Astrocyte of the hippocampus (primary cell): Measurements from ENCODE around the gene CEACAM3.

Experiments used
- DNase-seq: peaks from one replicate; pipeline ENCODE4 v3.0.0; 2011; ENCODE audit warnings: low read depth, low spot score

The CEACAM3 gene

GRCh38 chr19:41844601-41845000 is 48.2 kb downstream of the CEACAM3 start, which contains the start of gene LYPD4:
LYPD4 (minus strand) TSS chr19:41844683; CDS start chr19:41839285, 5,398 bp downstream.
- DNase-seq = no peak

- no peak for DNase-seq
Measured at GRCh38 chr19:41845001-41845050, 48.4 kb downstream of the CEACAM3 start, which contains the start of gene DMRTC2. DMRTC2 (plus strand) TSS chr19:41845042; CDS start chr19:41847429, 2,387 bp downstream.

- DNase-seq = no peak
Measured at GRCh38 chr19:41845051-41845590, 48.7 kb downstream of the CEACAM3 start.

GRCh38 chr19:41847351-41848105 is 51.1 kb downstream of the CEACAM3 start:
- DNase-seq = no peak

- no peak for DNase-seq
Measured at GRCh38 chr19:41848666-41849065, 52.3 kb downstream of the CEACAM3 start.

- DNase-seq = no peak
Measured at GRCh38 chr19:41849067-41849466, 52.7 kb downstream of the CEACAM3 start.

GRCh38 chr19:41850381-41850780 is 54.0 kb downstream of the CEACAM3 start:
- no peak for DNase-seq

DNA sequence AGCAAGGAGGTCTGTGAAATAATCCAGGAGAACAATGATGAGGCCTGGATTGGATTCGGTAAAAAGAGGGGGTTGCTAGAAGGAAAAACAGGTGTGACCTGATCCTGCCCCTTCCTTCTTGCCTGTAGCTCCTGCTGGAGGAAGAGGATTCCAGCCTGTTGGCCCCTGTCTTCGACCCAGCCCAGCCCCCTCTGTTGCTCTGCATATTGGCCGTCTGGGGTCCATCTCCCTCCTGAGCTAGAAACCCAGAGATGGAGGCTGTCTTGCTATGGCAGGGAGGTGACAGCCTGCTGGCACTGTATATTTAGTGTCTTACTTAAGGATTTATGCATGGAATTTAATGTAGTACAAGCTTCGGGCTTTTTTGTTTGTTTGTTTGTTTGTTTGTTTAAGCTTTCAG is 55.1 kb downstream of the CEACAM3 start:
- DNase-seq = no peak

GRCh38 chr19:41853344-41853743 is 57.0 kb downstream of the CEACAM3 start:
- no peak for DNase-seq

GRCh38 chr19:41853768-41854167 is 57.4 kb downstream of the CEACAM3 start:
- DNase-seq = no peak

DNA sequence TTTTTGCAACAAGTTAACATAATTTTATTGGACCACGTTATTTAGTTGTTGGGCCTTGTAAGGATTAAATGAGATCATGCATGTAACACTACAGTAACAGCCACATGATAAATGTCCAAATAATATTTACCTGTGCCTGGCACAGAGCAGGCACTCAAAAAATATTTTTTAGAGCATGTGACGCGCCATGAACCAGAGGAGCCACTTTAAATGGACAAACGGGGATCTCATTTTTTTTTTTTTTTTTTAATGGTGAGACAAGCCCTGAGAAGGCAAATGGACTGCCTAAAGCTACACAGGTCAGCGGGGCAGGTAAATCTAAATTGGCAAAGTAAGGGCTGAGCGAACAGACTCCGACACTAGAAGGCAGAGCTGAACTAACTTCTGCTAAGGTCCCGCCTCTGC is 62.8 kb downstream of the CEACAM3 start:
- DNase-seq = no peak

DNA sequence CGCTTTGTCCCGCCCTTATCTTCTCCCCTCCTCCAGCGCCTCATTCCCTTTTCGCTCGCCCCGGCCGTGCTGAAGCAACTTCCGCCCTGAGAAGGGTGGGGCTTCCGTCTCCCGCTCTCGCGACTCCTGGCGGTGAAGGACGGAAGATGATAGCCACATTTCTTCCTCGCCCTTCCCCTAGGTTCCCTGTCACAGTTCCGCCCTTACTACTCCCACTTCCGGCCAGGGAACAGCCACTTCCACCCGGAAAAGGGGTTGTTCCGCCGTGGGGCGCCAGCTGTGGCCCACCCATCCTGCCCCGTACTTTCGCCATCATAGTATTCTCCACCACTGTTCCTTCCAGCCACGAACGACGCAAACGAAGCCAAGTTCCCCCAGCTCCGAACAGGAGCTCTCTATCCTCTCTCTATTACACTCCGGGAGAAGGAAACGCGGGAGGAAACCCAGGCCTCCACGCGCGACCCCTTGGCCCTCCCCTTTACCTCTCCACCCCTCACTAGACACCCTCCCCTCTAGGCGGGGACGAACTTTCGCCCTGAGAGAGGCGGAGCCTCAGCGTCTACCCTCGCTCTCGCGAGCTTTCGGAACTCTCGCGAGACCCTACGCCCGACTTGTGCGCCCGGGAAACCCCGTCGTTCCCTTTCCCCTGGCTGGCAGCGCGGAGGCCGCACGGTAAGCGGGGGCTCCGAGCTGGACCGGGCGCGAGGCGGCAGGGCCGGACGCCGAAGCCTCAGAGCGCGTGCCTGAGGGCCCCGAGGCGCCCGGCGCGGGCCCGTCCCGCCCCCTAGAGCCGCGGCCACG is 63.4 kb downstream of the CEACAM3 start, which contains the start of gene RPS19:
Gene RPS19 (plus strand): TSS at position 638 of the 801 bp plus-strand sequence. CDS start 520 bp downstream, outside the sequence.
- DNase-seq = peak; percentile 99

DNA sequence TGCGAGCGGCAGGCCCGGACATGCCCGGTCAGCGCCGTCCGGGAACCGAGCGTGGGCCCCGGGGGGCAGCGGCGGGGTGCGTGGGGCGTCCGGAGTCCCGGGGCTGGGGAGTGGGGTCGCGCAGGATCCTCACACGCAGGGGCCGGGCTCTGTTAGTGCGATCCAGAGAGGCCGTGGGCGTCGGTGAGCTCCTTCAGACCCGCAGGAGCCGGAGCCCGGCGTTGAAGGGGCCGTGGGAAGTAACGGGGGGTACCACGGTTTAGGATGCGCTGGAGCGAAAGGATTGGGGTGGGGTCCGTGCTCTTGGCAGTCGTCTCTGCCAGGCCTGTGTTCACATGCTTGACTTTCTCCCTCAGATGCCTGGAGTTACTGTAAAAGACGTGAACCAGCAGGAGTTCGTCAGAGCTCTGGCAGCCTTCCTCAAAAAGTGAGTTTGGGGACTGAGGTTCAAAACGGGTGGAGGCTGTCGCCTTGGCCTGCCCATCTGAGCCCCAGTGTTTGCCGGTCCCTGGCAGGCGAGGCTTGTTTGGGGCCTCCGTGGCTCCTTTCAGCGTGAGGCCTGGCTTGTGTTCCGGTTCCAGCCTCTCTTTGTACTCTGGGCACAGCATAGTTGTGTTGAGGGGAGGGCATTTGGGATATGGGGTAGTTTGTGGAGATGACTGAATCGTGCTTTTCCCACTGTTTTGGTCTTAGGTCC is 64.2 kb downstream of the CEACAM3 start:
- peak; percentile 51 for DNase-seq
